ENCODE results near the gene NLRP7.
A peak's percentile ranks its signal among the peaks of the same experiment; 100 is the strongest.
"Not testable (repeated sequence)": the region's sequence is repeated elsewhere in the genome, so short reads cannot be mapped to it uniquely, and the experiment has no call there.

Gene NLRP7

GRCh38 chr19:54928299-54928698 lies 19.0 kb downstream of the NLRP7 start:
- DNase-seq (ENCODE audit: low read depth), result no peak
- TF ChIP-seq CTCF (conservative IDR thresholded peaks at IDR 0.05; ENCODE audit: low read depth, low read length), result no peak
- no peak overlapping the region for H3K4me3 ChIP-seq (ENCODE audit: low read length)

- DNase-seq (ENCODE audit: low read depth), result no peak
- no peak overlapping the region for H3K4me3 ChIP-seq (ENCODE audit: low read length)
- no peak for TF ChIP-seq CTCF (conservative IDR thresholded peaks at IDR 0.05; ENCODE audit: low read depth, low read length)
Measured at GRCh38 chr19:54923276-54923675, 24.1 kb downstream of the NLRP7 start.

- DNase-seq (ENCODE audit: low read depth), result no peak
- H3K4me3 ChIP-seq (ENCODE audit: low read length), result no peak overlapping the region
- no peak for TF ChIP-seq CTCF (conservative IDR thresholded peaks at IDR 0.05; ENCODE audit: low read depth, low read length)
Measured at GRCh38 chr19:54921082-54921481, 26.2 kb downstream of the NLRP7 start.

- not testable (repeated sequence) for DNase-seq (ENCODE audit: low read depth); H3K4me3 ChIP-seq (ENCODE audit: low read length)
- TF ChIP-seq CTCF (conservative IDR thresholded peaks at IDR 0.05; ENCODE audit: low read depth, low read length), result peak; percentile 0
Measured at GRCh38 chr19:54919646-54920563, 27.4 kb downstream of the NLRP7 start.

GRCh38 chr19:54918499-54918898 lies 28.8 kb downstream of the NLRP7 start:
- no peak overlapping the region for H3K4me3 ChIP-seq (ENCODE audit: low read length)
- no peak for TF ChIP-seq CTCF (conservative IDR thresholded peaks at IDR 0.05; ENCODE audit: low read depth, low read length)
- no peak for DNase-seq (ENCODE audit: low read depth)

- no peak for DNase-seq (ENCODE audit: low read depth)
Measured at GRCh38 chr19:54916822-54917221, 30.5 kb downstream of the NLRP7 start.

GRCh38 chr19:54907899-54908298 lies 39.4 kb downstream of the NLRP7 start:
- not testable (repeated sequence) for DNase-seq (ENCODE audit: low read depth); H3K4me3 ChIP-seq (ENCODE audit: low read length)

More at GRCh38 chr19:54916822-54917221, 30.5 kb downstream of the NLRP7 start:
- H3K4me3 ChIP-seq (ENCODE audit: low read length), result no peak overlapping the region
- no peak for TF ChIP-seq CTCF (conservative IDR thresholded peaks at IDR 0.05; ENCODE audit: low read depth, low read length)

Measured in retinal pigment epithelial cell (primary cell).